ENCODE measurements around the gene CCDC127.

DNA sequence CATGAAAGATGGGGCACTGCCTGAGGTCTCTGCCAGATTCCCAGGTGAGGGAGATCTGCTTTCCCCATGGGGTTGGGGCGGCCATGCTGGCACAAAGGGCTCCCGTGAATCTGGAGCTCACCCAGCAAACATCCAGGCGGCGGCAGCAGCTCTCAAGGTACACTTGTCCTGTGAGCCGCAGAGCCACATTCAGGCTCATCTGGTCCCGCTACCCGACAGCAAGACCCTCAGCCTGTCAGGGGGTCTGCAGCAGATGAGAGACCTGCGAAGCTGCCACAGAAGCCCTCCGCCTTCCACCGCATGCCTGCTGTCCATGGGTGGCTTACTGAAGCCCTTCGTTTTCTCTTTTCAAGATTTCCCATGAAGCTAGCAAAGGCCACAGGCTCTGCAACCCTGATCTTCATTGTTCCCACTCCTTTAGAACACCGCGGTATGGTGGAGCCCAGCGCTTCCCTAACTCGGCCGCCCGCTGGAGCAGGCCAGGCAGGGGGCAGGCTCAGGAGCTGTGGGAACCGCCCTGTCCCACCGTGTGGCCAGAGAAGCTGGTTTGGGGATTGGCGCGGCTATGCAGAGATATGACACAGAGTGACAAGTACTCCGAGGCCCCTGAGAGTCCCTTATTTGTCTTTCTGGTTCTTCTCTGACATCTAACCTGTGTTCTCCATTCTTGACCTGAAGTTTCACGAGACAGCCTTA is 17.9 kb downstream of the CCDC127 start:
- TF ChIP-seq, protein P1, sequence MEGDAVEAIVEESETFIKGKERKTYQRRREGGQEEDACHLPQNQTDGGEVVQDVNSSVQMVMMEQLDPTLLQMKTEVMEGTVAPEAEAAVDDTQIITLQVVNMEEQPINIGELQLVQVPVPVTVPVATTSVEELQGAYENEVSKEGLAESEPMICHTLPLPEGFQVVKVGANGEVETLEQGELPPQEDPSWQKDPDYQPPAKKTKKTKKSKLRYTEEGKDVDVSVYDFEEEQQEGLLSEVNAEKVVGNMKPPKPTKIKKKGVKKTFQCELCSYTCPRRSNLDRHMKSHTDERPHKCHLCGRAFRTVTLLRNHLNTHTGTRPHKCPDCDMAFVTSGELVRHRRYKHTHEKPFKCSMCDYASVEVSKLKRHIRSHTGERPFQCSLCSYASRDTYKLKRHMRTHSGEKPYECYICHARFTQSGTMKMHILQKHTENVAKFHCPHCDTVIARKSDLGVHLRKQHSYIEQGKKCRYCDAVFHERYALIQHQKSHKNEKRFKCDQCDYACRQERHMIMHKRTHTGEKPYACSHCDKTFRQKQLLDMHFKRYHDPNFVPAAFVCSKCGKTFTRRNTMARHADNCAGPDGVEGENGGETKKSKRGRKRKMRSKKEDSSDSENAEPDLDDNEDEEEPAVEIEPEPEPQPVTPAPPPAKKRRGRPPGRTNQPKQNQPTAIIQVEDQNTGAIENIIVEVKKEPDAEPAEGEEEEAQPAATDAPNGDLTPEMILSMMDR (IDR thresholded peaks at IDR 0.05), result no peak
- no peak for TF ChIP-seq POLR2A (IDR thresholded peaks at IDR 0.05)

All from Peyer's patch (tissue), 4 donors.